ENCODE measurements around the gene OLIG1. TPM values are rescaled to one million over a fixed set of nuclear protein-coding genes. Genes with fewer than 3 reads are reported as not detected.

The OLIG1 gene
- total RNA-seq, 2 donors from 2014 or later: not detected

DNA sequence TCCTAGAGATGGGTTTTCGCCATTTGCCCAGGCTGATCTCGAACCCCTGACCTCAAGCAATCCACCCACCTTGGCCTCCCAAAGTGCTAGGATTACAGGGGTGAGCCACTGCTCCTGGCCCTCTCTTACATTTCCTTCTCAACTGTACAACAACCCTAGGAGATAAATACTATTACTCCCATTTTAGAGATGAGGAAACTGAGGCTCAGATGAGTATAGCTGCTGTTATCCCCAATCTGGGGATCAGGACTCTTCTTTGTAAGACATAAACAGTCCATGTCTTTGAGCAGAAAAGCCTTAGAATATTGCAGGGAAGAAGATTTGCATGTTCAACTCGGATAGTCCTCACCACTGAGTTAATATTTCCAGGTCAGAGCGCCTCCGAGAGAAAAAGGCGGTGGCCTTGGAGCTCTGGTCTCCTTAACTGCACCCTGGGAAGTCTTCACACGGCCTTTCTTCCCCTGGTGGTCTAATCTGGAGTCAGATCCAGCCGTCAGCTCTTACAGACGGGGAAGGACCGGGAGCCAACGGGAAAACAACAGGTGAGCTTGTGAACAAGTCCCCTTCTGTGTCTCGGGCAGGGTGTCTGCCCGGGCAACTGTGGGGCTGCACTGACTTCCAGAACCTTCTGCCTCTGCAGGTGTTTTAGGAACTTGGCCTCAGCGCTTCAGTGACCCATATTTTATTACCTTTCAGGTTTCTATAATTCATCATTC is 5.9 kb upstream of the OLIG1 start:
- no peaks in the 10 kb centered on the region for H3K36me3 ChIP-seq
- H3K4me1 ChIP-seq: no peaks in the 10 kb centered on the region
- intact Hi-C loops (cut with DNase I): no loop called here
- no peak overlapping the region for H3K27ac ChIP-seq
- no peaks in the 10 kb centered on the region for H3K9me3 ChIP-seq
- H3K27me3 ChIP-seq: peaks cover 15% of the 10 kb centered on the region
- no peak overlapping the region for H3K9ac ChIP-seq (ENCODE audit: low read depth in 2 of 2, low read length in 2 of 2)
- no peak for DNase-seq
- H3K4me3 ChIP-seq: no peak overlapping the region
- no peak for TF ChIP-seq CTCF (IDR thresholded peaks at IDR 0.05)

DNA sequence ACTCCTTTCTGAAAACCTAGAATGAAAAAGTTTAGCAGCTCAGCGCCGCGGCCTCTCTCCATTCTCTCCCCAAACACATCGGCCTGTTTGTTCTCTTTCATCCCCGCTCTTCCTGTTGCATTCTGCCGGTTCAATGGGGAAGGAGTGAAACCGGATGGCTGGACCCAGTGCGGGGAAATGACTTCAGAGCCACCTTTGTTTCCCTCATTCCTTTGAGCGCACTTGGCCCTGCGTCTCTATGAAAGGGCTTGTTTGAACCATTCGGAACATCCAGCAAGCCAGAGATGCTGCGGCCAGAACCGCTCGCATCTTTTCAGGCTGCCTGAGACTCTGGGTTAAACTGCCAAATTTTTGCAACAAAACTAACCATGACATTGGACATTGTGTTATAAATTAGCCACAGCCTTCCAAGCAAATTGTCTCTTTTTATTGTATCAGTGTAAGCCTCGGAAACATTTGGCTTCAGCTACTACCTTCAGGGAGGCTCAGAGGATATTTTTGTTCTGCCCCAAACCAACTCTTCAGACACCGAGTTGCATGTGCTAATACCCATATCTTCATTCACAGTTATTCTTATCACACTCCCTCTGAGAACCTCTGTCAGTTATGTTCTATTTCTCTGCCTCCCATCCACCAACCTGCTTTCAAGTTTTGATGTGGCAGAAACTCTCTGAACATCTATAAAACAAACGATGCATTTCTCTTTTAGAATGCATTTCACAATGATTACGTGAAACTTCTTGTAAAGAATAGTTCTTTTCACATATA is 5.1 kb upstream of the OLIG1 start:
- Histone ChIP-seq H3K4me3 (no peak overlapping the region), H3K27me3 (peaks cover 21% of the 10 kb centered on the region), H3K27ac (no peak overlapping the region), H3K9me3 (no peaks in the 10 kb centered on the region), H3K9ac (ENCODE audit: low read depth in 2 of 2, low read length in 2 of 2) (no peak overlapping the region), H3K36me3 (no peaks in the 10 kb centered on the region), H3K4me1 (no peaks in the 10 kb centered on the region)
- intact Hi-C loops (cut with DNase I): no loop called here
- no peak for TF ChIP-seq CTCF (IDR thresholded peaks at IDR 0.05)
- no peak for DNase-seq

DNA sequence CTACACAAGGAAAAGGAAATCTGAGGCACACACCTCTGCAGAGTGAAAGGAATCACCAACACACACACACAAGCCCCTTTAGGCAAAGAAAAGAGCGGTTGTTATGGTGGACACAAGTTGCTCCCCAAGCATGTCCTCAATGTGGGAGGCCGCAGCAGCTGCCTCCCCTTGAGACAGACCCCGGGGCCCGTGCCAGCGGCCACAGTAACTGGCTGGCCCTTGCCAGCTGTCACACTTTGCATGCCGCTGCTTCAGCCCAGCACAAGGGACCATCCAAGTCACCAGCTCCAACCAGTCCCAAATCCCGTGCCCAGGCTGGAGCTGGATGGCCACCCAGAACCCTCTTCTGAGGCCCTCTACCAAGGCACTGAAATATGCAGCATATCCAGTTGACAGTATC is 2.9 kb upstream of the OLIG1 start:
- Histone ChIP-seq H3K4me1 (peaks cover 7% of the 10 kb centered on the region), H3K9me3 (no peaks in the 10 kb centered on the region), H3K9ac (ENCODE audit: low read depth in 2 of 2, low read length in 2 of 2) (no peak overlapping the region), H3K36me3 (no peaks in the 10 kb centered on the region), H3K27me3 (peaks cover 41% of the 10 kb centered on the region), H3K4me3 (no peak overlapping the region), H3K27ac (no peak overlapping the region)
- no peak for DNase-seq
- no peak for TF ChIP-seq CTCF (IDR thresholded peaks at IDR 0.05)
- intact Hi-C loops (cut with DNase I): no loop called here

DNA sequence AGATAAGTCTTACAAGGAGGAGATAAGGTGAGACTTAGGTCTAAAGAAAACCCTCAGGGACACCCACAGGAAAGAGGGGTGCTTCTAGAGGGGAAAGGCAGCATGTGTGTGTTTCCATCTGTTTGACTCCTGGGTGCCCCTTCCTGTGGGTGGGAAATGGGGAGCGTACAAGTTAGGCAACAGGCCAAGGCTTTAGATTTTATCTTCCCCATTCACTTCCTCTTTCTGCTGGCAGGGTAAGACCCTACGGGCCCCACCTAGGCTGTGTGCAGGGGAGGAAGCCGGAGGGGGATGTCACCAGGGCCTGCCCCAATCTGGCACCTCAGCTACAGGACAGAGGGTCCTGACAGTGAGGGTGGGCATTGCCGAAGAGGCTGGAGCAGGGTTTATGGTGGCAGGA is 2.5 kb upstream of the OLIG1 start:
- no peaks in the 10 kb centered on the region for H3K9me3 ChIP-seq
- intact Hi-C loops (cut with DNase I): no loop called here
- H3K36me3 ChIP-seq: no peaks in the 10 kb centered on the region
- H3K27ac ChIP-seq: no peak overlapping the region
- peaks cover 45% of the 10 kb centered on the region for H3K27me3 ChIP-seq
- DNase-seq: no peak
- peaks cover 7% of the 10 kb centered on the region for H3K4me1 ChIP-seq
- no peak for TF ChIP-seq CTCF (IDR thresholded peaks at IDR 0.05)
- H3K4me3 ChIP-seq: no peak overlapping the region
- no peak overlapping the region for H3K9ac ChIP-seq (ENCODE audit: low read depth in 2 of 2, low read length in 2 of 2)

GRCh38 chr21:33069243-33069642 is 698 bp upstream of the OLIG1 start:
- Histone ChIP-seq H3K4me1 (peaks cover 7% of the 10 kb centered on the region), H3K9me3 (no peaks in the 10 kb centered on the region), H3K4me3 (no peak overlapping the region), H3K36me3 (no peaks in the 10 kb centered on the region), H3K27ac (no peak overlapping the region), H3K9ac (ENCODE audit: low read depth in 2 of 2, low read length in 2 of 2) (no peak overlapping the region), H3K27me3 (peaks cover 58% of the 10 kb centered on the region)
- intact Hi-C loops (cut with DNase I): no loop called here
- no peak for TF ChIP-seq CTCF (IDR thresholded peaks at IDR 0.05)
- no peak for DNase-seq

Measured in colonic mucosa (tissue), 4 donors.